Keratinocyte (primary cell): ENCODE data around the gene IFIH1.

Experiments used
- EZH2 ChIP-seq: IDR thresholded peaks from one replicate; pipeline ENCODE4 v1.6.1; 2012; ENCODE audit warnings: inconsistent platforms, mild to moderate bottlenecking, low read length, moderate library complexity
- TF ChIP-seq, protein P1 (sequence below), 3 experiments: IDR thresholded peaks in 1 of 3; conservative IDR thresholded peaks in 1 of 3; optimal IDR thresholded peaks in 1 of 3; 2 replicates in 2 of 3; 3 replicates in 1 of 3; pipeline versions ENCODE3 to v1.5.1; 2011; ENCODE audit warnings: low read length in 3 of 3, mild to moderate bottlenecking in 3 of 3, moderate library complexity in 2 of 3, control low read depth in 1 of 3, inconsistent platforms in 1 of 3; ENCODE audit not compliant: insufficient read depth in 2 of 3; ENCODE audit errors: extremely low read depth in 1 of 3

DNA sequence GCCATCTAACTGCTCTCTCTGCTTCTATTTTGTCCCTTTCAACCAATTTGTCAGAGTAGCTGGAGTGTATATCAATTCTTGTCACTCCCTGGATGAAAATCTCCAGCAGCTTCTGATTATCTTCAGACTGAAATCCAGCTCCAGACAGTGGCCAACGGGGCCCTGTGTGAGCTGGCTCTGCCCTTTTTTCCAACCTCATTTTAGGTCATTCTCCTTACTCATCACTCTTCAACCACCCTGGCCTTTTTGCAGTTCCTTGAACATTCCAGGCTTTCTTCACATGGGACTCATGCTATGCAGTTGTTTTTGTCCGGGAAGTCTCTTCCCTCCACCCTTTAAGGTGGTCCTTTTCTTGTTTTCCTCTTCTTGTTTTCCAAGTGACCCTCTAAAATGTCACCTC lies 59.8 kb downstream of the IFIH1 start:
- TF ChIP-seq, protein P1, sequence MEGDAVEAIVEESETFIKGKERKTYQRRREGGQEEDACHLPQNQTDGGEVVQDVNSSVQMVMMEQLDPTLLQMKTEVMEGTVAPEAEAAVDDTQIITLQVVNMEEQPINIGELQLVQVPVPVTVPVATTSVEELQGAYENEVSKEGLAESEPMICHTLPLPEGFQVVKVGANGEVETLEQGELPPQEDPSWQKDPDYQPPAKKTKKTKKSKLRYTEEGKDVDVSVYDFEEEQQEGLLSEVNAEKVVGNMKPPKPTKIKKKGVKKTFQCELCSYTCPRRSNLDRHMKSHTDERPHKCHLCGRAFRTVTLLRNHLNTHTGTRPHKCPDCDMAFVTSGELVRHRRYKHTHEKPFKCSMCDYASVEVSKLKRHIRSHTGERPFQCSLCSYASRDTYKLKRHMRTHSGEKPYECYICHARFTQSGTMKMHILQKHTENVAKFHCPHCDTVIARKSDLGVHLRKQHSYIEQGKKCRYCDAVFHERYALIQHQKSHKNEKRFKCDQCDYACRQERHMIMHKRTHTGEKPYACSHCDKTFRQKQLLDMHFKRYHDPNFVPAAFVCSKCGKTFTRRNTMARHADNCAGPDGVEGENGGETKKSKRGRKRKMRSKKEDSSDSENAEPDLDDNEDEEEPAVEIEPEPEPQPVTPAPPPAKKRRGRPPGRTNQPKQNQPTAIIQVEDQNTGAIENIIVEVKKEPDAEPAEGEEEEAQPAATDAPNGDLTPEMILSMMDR (optimal IDR thresholded peaks at IDR 0.05 in 1 of 3, IDR thresholded peaks at IDR 0.05 in 1 of 3, conservative IDR thresholded peaks at IDR 0.05 in 1 of 3; ENCODE audit: extremely low read depth in 1 of 3, insufficient read depth in 2 of 3, low read length in 3 of 3), result no peak
- TF ChIP-seq EZH2, result no peak
